Measurements from ENCODE around the gene KDM5A.
"Not testable (repeated sequence)": the region's sequence is repeated elsewhere in the genome, so short reads cannot be mapped to it uniquely, and the experiment has no call there.

Gene KDM5A

DNA sequence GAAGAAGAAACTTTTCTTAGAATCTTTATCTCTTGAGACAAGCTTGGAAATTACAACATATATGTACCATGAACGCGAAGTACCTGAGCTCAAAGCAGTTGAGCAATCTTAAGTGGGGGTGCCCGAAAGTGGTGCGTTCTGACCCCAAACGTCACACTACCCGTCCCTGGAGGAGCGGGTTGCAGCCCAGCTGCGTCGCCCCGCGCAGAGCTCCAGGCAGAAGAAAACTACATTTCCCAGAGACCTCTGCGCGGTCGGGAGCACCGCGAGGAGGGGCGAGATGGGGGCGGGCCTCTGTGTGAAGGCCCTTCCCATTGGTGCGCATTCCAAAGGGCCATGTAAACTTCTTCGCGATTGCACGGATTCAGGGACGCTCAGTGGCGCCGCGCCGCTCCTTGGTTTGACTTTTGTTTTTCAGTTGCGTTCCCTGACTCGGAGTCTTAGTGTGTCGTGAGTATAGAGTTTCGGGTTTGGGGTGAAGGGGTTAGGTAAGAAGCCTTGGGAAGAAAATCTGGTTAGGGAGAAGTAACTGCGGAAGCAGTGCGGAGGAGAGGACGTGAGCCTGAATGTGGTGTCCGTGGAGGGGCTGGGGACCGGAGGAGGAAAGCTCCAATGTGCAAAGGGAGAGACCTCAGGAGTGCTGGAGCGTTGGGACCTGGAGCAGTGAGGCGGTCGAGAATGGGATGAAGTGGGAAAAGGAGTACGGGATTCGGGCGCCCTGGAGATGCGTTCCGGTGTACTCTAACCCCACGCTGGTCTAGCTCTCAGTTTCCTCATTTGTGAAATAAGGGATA is 12.3 kb upstream of the KDM5A start, which contains the start of gene CCDC77:
TSS of gene CCDC77 (plus strand) at position 410 of the 794 bp plus-strand sequence. CDS start 7,740 bp downstream, outside the sequence.
- H3K4me3 ChIP-seq (ENCODE audit: low read depth, low read length), result peak within 1 kb of the TSS; percentile 89
- peak; percentile 94 for DNase-seq (ENCODE audit: low read depth)
- peak; percentile 28; the same call in 1 of the 2 replicates for TF ChIP-seq MAX (IDR thresholded peaks at IDR 0.05; ENCODE audit: low read depth, low read length)
- TF ChIP-seq, protein P1, sequence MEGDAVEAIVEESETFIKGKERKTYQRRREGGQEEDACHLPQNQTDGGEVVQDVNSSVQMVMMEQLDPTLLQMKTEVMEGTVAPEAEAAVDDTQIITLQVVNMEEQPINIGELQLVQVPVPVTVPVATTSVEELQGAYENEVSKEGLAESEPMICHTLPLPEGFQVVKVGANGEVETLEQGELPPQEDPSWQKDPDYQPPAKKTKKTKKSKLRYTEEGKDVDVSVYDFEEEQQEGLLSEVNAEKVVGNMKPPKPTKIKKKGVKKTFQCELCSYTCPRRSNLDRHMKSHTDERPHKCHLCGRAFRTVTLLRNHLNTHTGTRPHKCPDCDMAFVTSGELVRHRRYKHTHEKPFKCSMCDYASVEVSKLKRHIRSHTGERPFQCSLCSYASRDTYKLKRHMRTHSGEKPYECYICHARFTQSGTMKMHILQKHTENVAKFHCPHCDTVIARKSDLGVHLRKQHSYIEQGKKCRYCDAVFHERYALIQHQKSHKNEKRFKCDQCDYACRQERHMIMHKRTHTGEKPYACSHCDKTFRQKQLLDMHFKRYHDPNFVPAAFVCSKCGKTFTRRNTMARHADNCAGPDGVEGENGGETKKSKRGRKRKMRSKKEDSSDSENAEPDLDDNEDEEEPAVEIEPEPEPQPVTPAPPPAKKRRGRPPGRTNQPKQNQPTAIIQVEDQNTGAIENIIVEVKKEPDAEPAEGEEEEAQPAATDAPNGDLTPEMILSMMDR (IDR thresholded peaks at IDR 0.05; ENCODE audit: low read depth, low read length), result peak; percentile 28
- no peak for TF ChIP-seq MYC (IDR thresholded peaks at IDR 0.05; ENCODE audit: low read depth, low read length)
- peak; percentile 62 for TF ChIP-seq POLR2A (IDR thresholded peaks at IDR 0.05; ENCODE audit: extremely low read depth, insufficient read length)

DNA sequence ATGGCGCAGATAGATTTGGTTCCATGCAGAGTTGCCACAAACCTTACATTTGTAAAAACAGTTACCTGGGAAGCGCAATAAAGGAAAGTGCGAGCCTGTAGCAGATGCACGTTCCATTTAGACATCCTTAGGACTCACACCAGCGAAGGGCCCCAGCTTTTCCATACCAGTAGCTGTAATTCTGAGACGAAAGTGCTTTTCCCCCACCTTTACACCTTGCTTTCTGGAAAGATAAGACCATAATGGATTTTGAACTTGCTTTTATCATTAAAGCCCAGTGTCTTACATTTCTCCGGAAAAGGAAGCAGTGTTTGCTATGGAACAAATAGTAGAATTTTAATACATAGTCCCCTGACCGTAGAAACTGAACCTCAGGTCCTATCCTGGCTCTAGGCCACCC is 11.7 kb upstream of the KDM5A start:
- TF ChIP-seq MYC (IDR thresholded peaks at IDR 0.05; ENCODE audit: low read depth, low read length) (no peak), MAX (IDR thresholded peaks at IDR 0.05; ENCODE audit: low read depth, low read length) (no peak), POLR2A (IDR thresholded peaks at IDR 0.05; ENCODE audit: extremely low read depth, insufficient read length) (no peak)
- TF ChIP-seq, protein P1 (IDR thresholded peaks at IDR 0.05; ENCODE audit: low read depth, low read length), result no peak
- DNase-seq (ENCODE audit: low read depth), result no peak
- peak overlapping the region; percentile 69 for H3K4me3 ChIP-seq (ENCODE audit: low read depth, low read length)

GRCh38 chr12:388541-389141 is 479 bp downstream of the KDM5A start:
- TF ChIP-seq MAX (IDR thresholded peaks at IDR 0.05; ENCODE audit: low read depth, low read length), result no peak
- TF ChIP-seq POLR2A (IDR thresholded peaks at IDR 0.05; ENCODE audit: extremely low read depth, insufficient read length), result no peak
- TF ChIP-seq, protein P1 (IDR thresholded peaks at IDR 0.05; ENCODE audit: low read depth, low read length), result no peak
- TF ChIP-seq MYC (IDR thresholded peaks at IDR 0.05; ENCODE audit: low read depth, low read length), result no peak
- peak overlapping the region; percentile 96 for H3K4me3 ChIP-seq (ENCODE audit: low read depth, low read length)
- DNase-seq (ENCODE audit: low read depth), result peak; percentile 41

DNA sequence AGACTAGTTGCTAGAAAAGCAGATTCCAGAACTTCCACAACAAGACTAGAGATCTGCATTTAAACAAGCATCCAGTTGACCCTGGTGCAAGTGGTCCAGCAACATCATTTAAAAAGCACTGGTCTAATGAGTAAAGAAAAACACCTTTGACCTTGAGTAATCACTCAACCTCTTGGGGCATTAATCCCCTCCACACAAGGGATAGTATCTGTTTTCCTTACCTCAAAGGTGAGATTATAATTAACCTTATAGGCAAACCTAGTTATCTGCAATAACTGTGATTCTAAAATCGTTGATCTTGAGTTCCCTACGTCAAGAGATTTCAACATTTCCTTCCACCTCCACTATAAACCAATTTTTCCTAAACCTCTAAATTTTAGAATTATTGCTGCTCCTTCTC is 1.1 kb downstream of the KDM5A start:
- H3K4me3 ChIP-seq (ENCODE audit: low read depth, low read length), result peak overlapping the region; percentile 96
- no peak for DNase-seq (ENCODE audit: low read depth)
- TF ChIP-seq MAX (IDR thresholded peaks at IDR 0.05; ENCODE audit: low read depth, low read length) (no peak), MYC (IDR thresholded peaks at IDR 0.05; ENCODE audit: low read depth, low read length) (no peak), POLR2A (IDR thresholded peaks at IDR 0.05; ENCODE audit: extremely low read depth, insufficient read length) (no peak)
- TF ChIP-seq, protein P1 (IDR thresholded peaks at IDR 0.05; ENCODE audit: low read depth, low read length), result no peak

DNA sequence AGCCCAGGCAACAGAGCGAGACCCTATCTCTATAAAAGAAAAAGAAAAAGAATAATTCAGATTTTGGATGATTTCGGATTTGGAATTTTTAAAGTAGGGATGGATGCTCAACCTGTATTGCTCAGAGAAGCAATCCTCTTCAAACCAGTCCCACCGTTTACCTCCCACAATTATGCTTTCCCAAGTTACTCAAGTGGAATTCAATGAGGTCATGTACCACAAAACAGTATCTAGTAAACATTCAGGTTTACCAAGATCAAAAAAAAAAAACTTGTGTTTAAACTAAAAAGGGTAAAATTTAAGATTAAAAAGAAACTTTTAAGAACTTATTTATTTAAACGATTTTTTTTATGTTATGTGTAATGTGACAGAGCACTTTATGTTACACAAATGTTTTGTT is 2.5 kb downstream of the KDM5A start:
- peak overlapping the region; percentile 96 for H3K4me3 ChIP-seq (ENCODE audit: low read depth, low read length)
- TF ChIP-seq, protein P1 (IDR thresholded peaks at IDR 0.05; ENCODE audit: low read depth, low read length), result no peak
- no peak for TF ChIP-seq MAX (IDR thresholded peaks at IDR 0.05; ENCODE audit: low read depth, low read length)
- no peak for TF ChIP-seq MYC (IDR thresholded peaks at IDR 0.05; ENCODE audit: low read depth, low read length)
- TF ChIP-seq POLR2A (IDR thresholded peaks at IDR 0.05; ENCODE audit: extremely low read depth, insufficient read length), result no peak
- no peak for DNase-seq (ENCODE audit: low read depth)

- not testable (repeated sequence) for H3K4me3 ChIP-seq (ENCODE audit: low read depth, low read length); DNase-seq (ENCODE audit: low read depth)
Observed at GRCh38 chr12:370739-371485, 18.2 kb downstream of the KDM5A start.
